HFF-Myc (cell line): ENCODE results near the gene GSG1L.
A peak's percentile ranks its signal among the peaks of the same experiment; 100 is the strongest.
"Not testable (repeated sequence)": the region's sequence is repeated elsewhere in the genome, so short reads cannot be mapped to it uniquely, and the experiment has no call there.

Source experiments
- DNase-seq: peaks from one replicate; pipeline ENCODE4 v3.0.0-alpha.2; 2011; ENCODE audit warnings: low read depth; ENCODE audit errors: extremely low read depth
- H3K4me3 ChIP-seq: replicated peaks from 2 replicates; pipeline ENCODE4 v1.5.1; 2011; ENCODE audit warnings: low read depth, mild to moderate bottlenecking, control low read depth, low read length
- CTCF ChIP-seq: IDR thresholded peaks from 2 replicates; pipeline ENCODE4 v1.5.1; 2012; ENCODE audit warnings: mild to moderate bottlenecking, low read depth, low read length, control low read depth; ENCODE audit errors: missing control alignments

GSG1L gene

GRCh38 chr16:27748868-27749546, 314.5 kb downstream of the GSG1L start:
- peak; percentile 30 for TF ChIP-seq CTCF
- no peak overlapping the region for H3K4me3 ChIP-seq
- peak; percentile 49 for DNase-seq

GRCh38 chr16:27747946-27748345, 315.6 kb downstream of the GSG1L start:
- no peak for TF ChIP-seq CTCF

GRCh38 chr16:27746076-27746855, 317.2 kb downstream of the GSG1L start:
- H3K4me3 ChIP-seq, result no peak overlapping the region
- DNase-seq, result no peak
- no peak for TF ChIP-seq CTCF

More at GRCh38 chr16:27747946-27748345, 315.6 kb downstream of the GSG1L start:
- H3K4me3 ChIP-seq, result no peak overlapping the region
- DNase-seq, result no peak

- no peak overlapping the region for H3K4me3 ChIP-seq
- no peak for TF ChIP-seq CTCF
- DNase-seq, result peak; percentile 16
These were observed 318.2 kb downstream of the GSG1L start for GRCh38 chr16:27745348-27745747.

GRCh38 chr16:27743963-27744362, 319.6 kb downstream of the GSG1L start:
- no peak for TF ChIP-seq CTCF
- no peak for DNase-seq
- no peak overlapping the region for H3K4me3 ChIP-seq

- not testable (repeated sequence) for DNase-seq, H3K4me3 ChIP-seq
These were observed 320.5 kb downstream of the GSG1L start for GRCh38 chr16:27743001-27743400.

- no peak overlapping the region for H3K4me3 ChIP-seq
- TF ChIP-seq CTCF, result no peak
- DNase-seq, result no peak
These were observed 321.2 kb downstream of the GSG1L start for GRCh38 chr16:27742333-27742732.
